GM20431 (cell line): ENCODE results near the gene SBK2.

Experiments used
- in situ Hi-C: fragments of 300-500 bp; cut with MseI, MboI; formaldehyde crosslinking; loops from one replicate; pipeline ENCODE4 v1.15.0; 2020; ENCODE audit warnings: low sequenced_read_pairs; ENCODE audit not compliant: unreplicated experiment

SBK2 gene

GRCh38 chr19:55487924-55488687, 48.8 kb downstream of the SBK2 start, which contains the start of gene SSC5D:
TSS of gene SSC5D (plus strand) at chr19:55488436. CDS start at chr19:55488590, 154 bp downstream.
- in situ Hi-C loops: no loop called here

DNA sequence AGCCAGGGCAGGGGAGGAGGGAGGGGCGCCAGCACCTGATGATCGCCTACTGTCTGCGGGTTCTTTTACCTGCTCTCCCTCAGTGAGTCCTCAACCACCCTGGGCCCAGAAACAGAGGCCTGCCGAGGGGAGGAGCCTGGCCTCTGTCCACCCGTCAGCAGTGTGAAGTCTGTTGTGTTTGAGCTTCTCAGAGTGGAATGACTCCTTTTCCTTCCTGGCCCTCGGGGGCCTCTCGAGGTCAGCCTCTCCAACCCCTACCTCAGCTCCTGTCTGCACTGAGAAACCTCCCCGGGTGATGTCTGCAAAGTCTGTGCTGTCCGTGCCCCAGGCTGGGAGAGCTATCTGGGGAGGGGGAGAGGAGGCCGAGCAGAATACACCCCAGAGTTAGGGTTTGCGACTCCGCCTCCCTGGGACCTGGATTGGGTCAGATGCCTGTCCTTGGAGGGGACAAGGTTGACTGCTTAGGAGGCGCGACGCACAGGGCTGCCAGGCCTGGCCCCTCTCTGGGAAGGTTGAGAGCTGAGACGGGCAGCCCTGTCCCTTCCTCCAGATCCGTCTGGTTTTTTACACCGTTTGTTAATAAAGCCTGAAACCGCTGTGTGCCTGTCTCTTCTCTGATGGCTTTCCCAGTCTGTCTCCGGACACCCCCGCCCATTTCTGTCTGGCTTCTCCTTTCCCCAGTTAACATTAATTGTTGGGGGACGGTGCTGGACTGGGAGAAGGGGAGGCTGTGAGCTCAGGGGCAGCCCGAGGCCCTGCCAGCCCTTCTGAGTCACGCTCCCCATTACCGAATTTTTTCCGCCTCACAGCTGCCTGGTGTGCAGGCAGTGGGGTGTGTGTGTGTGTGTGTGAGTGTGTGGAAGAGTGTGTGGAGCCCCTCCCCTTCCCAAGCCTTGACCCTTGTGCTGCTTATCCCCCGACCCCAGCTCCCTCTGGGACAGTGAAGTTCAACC, 49.7 kb downstream of the SBK2 start:
- in situ Hi-C loops: no loop called here

DNA sequence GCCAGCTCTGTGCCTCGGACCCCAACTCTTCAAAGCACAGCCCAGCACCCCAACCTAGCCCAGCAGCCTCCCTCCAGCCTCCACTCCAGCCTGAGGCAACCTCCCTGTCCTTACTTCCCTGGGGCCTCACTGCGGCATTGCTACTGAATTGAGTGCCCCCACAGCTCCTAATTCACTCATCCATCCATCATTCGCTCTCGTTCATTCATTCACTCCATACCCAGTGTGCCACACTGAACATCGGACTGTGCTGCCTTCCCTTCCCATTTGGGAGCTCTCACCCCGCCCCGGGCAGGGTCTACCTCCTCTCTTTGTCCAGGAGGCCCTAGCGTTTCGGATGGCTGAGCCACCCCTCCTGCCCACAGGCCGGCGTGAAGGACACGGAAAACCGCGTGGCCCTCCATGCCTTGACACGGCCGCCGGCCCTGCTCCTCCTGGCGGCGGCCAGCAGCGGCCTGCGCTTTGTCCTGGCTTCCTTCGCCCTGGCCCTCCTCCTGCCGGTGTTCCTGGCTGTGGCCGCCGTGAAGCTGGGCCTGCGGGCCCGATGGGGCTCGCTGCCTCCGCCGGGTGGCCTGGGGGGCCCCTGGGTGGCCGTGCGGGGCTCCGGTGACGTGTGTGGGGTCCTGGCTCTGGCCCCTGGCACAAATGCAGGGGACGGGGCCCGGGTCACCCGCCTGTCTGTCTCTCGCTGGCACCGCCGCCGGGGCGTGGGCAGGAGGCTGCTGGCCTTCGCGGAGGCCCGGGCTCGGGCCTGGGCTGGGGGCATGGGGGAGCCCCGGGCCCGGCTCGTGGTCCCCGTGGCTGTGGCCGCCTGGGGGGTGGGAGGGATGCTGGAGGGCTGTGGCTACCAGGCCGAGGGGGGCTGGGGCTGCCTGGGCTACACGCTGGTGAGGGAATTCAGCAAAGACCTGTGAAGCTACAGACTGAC, 50.6 kb downstream of the SBK2 start:
- in situ Hi-C loops: no loop called here

- in situ Hi-C loops: no loop called here
Observed at GRCh38 chr19:55485439-55486011, 51.4 kb downstream of the SBK2 start.

DNA sequence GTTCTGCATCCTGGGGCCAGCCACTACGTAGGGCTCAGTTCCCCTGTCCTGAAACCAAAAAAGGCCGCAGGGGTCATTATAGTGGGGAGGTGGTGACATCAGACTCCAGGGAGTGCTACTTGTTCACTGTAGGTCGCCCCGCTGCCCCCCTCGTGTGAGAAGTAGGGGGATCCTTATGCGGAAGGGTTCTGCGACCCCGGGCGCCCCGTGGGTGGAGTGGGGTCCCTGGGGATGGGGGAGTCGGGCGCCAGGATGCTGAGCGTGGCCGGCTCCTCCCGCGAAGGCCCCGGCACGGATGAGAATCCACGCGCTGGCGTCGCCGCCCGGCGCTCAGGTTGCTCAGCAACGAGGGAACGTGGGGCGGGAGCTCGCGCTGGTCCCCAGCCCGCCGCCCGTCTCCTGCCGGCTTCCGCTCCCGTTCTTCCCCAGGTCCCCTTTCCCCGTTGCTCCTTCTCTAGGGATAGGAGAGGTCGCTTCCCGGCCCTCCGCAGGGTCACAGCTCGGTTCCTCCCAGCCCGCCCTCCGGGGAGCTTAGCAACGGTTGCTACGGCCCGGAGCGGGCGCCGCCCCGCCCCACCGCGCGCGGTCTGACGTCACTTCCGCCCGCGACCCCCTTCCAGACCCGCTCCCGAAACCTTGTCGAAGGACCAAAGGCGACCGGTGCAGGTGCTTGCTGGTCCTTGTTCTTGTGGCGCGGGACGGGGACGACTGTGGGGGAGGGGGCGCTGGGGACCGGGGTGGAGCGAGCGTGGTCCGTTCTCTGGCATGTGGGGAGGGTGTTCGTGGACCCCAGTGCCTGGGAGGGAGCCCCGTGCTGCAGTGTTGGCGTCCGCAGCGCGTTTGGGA, 52.1 kb downstream of the SBK2 start, which contains the start of gene NAT14:
Gene NAT14 (plus strand): TSS at position 596 of the 846 bp plus-strand sequence. CDS start 521 bp downstream, outside the sequence.
- in situ Hi-C loops: no loop called here

DNA sequence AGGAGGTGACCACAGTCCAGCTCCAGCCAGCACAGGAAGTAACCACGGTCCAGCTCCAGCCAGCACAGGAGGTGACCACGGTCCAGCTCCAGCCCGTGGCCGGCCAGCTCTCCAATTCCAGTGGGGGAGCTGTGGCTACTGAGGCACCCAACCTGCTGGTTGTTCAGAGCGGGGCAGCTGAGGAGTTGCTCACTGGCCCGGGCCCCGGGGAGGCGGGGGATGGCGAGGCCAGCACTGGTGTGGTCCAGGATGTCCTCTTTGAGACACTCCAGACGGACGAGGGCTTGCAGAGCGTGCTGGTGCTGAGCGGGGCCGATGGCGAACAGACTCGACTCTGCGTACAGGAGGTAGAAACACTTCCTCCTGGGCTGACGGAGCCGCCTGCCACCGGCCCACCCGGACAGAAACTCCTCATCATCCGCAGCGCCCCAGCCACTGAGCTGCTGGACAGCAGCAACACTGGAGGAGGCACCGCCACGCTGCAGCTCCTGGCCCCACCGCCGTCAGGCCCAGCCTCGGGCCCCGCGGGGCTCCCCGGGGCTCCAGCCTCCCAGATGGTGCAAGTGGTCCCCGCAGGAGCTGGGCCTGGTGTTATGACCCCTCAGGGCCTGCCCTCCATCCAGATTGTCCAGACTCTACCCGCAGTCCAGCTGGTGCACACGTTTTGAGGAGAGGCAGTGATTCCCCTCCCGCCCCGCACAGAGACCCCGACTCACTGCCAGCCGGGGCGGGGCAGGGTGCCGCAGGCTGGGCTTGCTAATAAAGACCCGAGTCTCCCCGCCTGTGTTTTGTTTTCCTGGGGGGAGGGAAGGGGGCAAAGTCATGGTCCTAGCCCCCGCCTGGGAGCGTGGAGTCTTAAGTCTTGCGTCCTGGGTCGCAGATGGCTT, 53.0 kb downstream of the SBK2 start:
- in situ Hi-C loops: no loop called here

DNA sequence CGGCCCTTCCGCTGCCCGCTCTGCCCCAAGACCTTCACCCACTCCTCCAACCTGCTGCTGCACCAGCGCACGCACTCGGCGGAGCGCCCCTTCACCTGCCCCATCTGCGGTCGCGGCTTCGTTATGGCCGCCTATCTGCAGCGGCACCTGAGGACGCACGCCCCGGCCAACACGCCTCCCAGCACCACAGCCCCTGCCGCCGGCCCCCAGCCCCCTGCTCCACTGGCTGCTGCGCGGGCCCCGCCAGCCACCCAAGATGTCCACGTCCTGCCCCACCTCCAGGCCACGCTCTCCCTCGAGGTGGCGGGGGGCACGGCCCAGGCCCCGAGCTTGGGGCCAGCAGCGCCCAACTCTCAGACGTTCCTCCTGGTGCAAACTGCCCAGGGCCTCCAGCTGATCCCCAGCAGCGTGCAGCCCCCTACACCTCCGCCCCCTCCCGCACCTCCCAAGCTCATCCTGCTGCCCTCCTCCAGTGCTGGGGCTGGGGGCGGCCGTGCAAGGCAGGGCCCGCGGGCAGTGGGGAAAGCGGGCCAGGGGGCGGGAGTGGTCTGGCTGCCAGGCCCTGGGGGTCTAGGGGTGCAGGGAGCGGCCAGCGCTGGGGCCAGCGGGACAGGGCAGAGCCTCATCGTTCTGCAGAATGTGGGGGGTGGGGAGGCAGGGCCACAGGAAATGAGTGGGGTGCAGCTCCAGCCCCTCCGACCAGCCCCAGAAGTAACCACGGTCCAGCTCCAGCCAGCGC, 53.8 kb downstream of the SBK2 start:
- in situ Hi-C loops: no loop called here

DNA sequence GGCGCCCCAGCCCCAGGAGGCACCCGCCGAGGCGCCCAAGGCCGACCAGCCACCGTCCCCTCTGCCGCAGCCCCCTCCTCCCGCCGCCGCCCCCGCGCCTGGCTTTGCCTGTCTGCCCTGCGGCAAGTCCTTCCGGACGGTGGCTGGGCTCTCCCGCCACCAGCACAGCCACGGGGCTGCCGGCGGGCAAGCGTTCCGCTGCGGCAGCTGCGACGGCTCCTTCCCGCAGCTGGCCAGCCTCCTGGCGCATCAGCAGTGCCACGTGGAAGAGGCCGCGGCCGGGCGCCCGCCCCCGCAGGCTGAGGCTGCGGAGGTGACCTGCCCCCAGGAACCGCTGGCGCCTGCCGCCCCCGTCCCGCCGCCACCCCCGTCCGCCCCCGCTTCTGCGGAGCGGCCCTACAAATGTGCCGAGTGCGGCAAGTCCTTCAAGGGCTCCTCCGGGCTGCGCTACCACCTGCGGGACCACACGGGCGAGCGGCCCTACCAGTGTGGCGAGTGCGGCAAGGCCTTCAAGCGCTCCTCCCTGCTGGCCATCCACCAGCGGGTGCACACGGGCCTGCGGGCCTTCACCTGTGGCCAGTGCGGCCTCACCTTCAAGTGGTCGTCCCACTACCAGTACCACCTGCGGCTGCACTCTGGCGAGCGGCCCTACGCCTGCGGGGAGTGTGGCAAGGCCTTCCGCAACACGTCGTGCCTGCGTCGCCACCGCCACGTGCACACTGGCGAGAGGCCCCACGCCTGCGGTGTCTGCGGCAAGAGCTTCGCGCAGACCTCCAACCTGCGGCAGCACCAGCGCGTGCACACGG, 54.6 kb downstream of the SBK2 start:
- in situ Hi-C loops: no loop called here

DNA sequence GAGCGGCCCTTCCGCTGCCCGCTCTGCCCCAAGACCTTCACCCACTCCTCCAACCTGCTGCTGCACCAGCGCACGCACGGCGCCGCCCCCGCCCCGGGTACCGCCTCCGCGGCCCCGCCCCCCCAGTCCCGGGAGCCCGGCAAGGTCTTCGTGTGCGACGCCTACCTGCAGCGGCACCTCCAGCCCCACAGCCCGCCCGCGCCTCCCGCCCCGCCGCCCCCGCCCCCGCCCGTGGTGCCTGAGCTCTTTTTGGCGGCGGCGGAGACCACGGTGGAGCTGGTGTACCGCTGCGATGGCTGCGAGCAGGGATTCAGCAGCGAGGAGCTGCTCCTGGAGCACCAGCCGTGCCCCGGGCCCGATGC, 55.2 kb downstream of the SBK2 start:
- in situ Hi-C loops: no loop called here

DNA sequence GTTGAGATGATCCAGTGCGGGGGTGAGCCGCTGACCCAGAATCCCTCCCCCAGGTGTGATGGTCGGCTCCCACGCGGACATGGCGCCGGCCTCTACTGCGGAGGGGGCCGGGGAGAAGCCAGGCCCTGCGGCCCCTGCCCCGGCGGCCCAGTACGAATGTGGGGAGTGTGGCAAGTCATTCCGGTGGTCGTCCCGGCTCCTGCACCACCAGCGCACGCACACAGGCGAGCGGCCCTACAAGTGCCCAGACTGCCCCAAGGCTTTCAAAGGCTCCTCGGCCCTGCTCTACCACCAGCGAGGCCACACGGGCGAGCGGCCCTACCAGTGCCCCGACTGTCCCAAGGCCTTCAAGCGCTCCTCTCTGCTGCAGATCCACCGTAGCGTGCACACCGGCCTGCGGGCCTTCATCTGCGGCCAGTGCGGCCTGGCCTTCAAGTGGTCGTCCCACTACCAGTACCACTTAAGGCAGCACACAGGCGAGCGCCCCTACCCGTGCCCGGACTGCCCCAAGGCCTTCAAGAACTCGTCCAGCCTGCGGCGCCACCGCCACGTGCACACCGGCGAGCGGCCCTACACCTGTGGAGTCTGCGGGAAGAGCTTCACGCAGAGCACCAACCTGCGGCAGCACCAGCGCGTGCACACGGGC, 55.7 kb downstream of the SBK2 start:
- in situ Hi-C loops: no loop called here

DNA sequence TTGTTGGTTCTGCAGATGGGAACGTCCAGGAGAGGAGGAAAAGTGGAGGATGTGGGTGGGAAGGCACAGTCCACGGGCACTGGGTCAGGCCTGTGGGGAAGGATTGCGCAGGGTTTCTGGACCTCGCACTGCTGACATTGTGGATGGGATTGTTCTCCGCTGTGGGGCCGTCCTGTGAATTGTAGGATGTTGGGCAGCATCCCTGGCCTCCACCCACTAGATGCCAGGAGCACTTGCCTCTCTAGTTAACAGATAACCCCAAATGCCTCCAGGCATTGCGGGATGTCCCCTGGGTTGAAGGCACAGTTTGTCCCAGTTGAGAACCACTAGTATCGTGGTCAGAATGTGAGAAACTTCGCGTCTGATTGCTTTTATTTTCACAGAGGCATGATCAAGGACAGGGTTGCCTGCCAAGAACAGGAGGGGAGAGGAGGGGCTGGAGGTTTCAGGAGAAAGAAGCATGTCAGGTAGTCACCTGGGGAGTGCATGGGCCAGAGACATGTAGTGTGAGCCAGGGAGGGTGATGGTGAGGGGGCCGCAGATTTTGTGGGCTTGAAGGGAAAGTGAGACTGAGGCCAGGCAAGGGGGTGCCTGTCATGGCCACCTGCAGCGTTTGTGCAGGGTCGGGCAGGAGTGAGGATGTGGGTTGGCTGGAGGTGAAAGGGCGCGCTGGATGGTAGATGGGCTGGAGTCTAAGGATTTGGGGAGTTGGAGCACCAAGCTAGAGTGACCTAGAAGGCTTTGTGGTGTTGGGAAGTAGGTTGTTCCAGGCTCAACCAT, 57.3 kb downstream of the SBK2 start:
- in situ Hi-C loops: no loop called here

DNA sequence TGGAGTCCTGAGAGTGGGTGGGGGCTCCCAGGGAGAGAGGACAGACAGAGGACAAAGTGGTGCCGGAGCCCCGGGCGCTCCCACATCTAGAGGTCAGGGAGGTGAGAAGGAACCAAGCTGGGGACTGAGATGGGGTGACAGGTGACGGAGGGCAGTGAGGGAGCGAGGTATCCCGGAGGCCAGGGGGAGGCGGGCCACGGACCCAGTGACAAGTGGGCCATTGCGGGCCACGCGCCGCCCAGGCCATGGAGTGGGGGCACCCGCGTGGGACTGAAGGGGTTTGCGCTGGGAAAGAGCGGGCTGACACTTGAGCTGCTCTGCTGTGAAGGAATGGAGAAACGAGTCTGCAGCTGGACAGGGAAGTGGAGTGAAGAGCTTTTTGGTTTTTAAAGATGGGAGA, 57.9 kb downstream of the SBK2 start:
- in situ Hi-C loops: no loop called here
